SK-N-SH (cell line): ENCODE measurements around the gene TECPR2. TPM values are rescaled to one million over a fixed set of nuclear protein-coding genes. Genes with fewer than 3 reads are reported as not detected.

Experiments used
- CTCF ChIA-PET: fragments of 300-600, 350-600 bp; formaldehyde crosslinking; extraction: SDS; loops from one replicate; lab custom pipeline; 2021; lab: Yijun Ruan, JAX
- POLR2A ChIA-PET: fragments of 350-600 bp; sonication (Branson Sonifier 250); formaldehyde crosslinking; extraction: SDS; loops from one replicate; lab custom pipeline; 2020; ENCODE audit warnings: antibody characterized with exemption, inconsistent platforms; lab: Yijun Ruan, JAX
- DNase-seq: peaks from one replicate; pipeline ENCODE4 v3.0.0; 2012
- H2AFZ ChIP-seq: fragments of 200-600 bp; sonication (generic); 2 replicates; pipeline ENCODE4 v1.8.1; 2016; ENCODE audit warnings: antibody characterized with exemption, mild to moderate bottlenecking, low read depth
- H3F3A ChIP-seq: fragments of 200-600 bp; sonication (generic); replicated peaks from 2 replicates; pipeline ENCODE3; 2016; ENCODE audit warnings: antibody characterized with exemption, mild to moderate bottlenecking; ENCODE audit not compliant: insufficient read depth
- H3K27ac ChIP-seq, 2 experiments: fragments of 200-500 bp in 1 of 2; fragments of 200-600 bp in 1 of 2; sonication (Bioruptor generic) in 1 of 2; sonication (generic), shearing (Covaris generic) in 1 of 2; 2 replicates each; pipeline versions ENCODE4 v1.5.1 to v1.6.1; 2014 to 2016; ENCODE audit warnings: low read depth in 2 of 2, inconsistent platforms in 1 of 2, low read length in 1 of 2, mild to moderate bottlenecking in 1 of 2, mixed read lengths in 1 of 2
- H3K27me3 ChIP-seq: fragments of 200-600 bp; sonication (generic), shearing (Covaris generic); 2 replicates; pipeline ENCODE4 v1.6.1; 2016; ENCODE audit warnings: mixed run types; ENCODE audit not compliant: insufficient read depth
- H3K36me3 ChIP-seq, 2 experiments: fragments of 200-500 bp in 1 of 2; fragments of 200-600 bp in 1 of 2; sonication (Bioruptor generic) in 1 of 2; sonication (generic) in 1 of 2; replicated peaks in 1 of 2; 2 replicates each; pipeline versions ENCODE3 to v1.5.1; 2014 to 2016; ENCODE audit warnings: low read length in 1 of 2, mild to moderate bottlenecking in 1 of 2; ENCODE audit not compliant: insufficient read depth in 2 of 2, control insufficient read depth in 1 of 2
- H3K4me1 ChIP-seq, 2 experiments: fragments of 200-500 bp in 1 of 2; fragments of 200-600 bp in 1 of 2; sonication (Bioruptor generic) in 1 of 2; sonication (generic), shearing (Covaris generic) in 1 of 2; 2 replicates each; pipeline versions ENCODE4 v1.5.1 to v1.6.1; 2014 to 2016; ENCODE audit warnings: low read depth in 1 of 2, low read length in 1 of 2, mixed run types in 1 of 2; ENCODE audit not compliant: insufficient read depth in 2 of 2, control insufficient read depth in 1 of 2
- H3K4me2 ChIP-seq: fragments of 200-600 bp; sonication (generic), shearing (Covaris generic); 2 replicates; pipeline ENCODE4 v1.6.1; 2017; ENCODE audit warnings: mixed run types
- H3K4me3 ChIP-seq, 2 experiments: fragments of 200-500 bp in 1 of 2; fragments of 200-600 bp in 1 of 2; sonication (Bioruptor generic) in 1 of 2; sonication (generic), shearing (Covaris generic) in 1 of 2; 2 replicates each; pipeline versions ENCODE4 v1.5.1 to v1.8.1; 2014 to 2016; ENCODE audit warnings: low read depth in 2 of 2, inconsistent platforms in 1 of 2, low read length in 1 of 2, mild to moderate bottlenecking in 1 of 2, mixed read lengths in 1 of 2, moderate library complexity in 1 of 2
- H3K79me2 ChIP-seq: fragments of 200-600 bp; sonication (generic); 2 replicates; pipeline ENCODE4 v1.8.1; 2017; ENCODE audit warnings: mild to moderate bottlenecking; ENCODE audit not compliant: insufficient read depth
- H3K9ac ChIP-seq: fragments of 200-600 bp; sonication (generic); 2 replicates; pipeline ENCODE4 v1.6.1; 2017; ENCODE audit warnings: mixed run types
- H3K9me2 ChIP-seq: fragments of 200-600 bp; sonication (generic); 2 replicates; pipeline ENCODE4 v1.6.1; 2017; ENCODE audit warnings: mixed run types
- H3K9me3 ChIP-seq: fragments of 200-600 bp; sonication (generic); 2 replicates; pipeline ENCODE4 v1.6.1; 2017; ENCODE audit warnings: mixed run types, mild to moderate bottlenecking, moderate library complexity
- H4K20me1 ChIP-seq: fragments of 200-600 bp; sonication (generic); 2 replicates; pipeline ENCODE4 v1.6.1; 2017; ENCODE audit warnings: mild to moderate bottlenecking, mixed run types; ENCODE audit not compliant: insufficient read depth
- CHD2 ChIP-seq: fragments of 150-350 bp; IDR thresholded peaks from 2 replicates; pipeline ENCODE4 v1.6.1; 2018; ENCODE audit warnings: low read length; ENCODE audit not compliant: partially characterized antibody
- MEF2A ChIP-seq: IDR thresholded peaks from 2 replicates; pipeline ENCODE4 v1.4.0; 2012; ENCODE audit warnings: low read depth, borderline replicate concordance
- MXI1 ChIP-seq: IDR thresholded peaks from 2 replicates; pipeline ENCODE4 v1.6.1; 2012; ENCODE audit warnings: mild to moderate bottlenecking, low read depth, low read length, improper control_type of control experiment
- NFIC ChIP-seq: IDR thresholded peaks from 2 replicates; pipeline ENCODE4 v1.4.0; 2012; ENCODE audit warnings: borderline replicate concordance
- NRF1 ChIP-seq: IDR thresholded peaks from 2 replicates; pipeline ENCODE4 v1.6.1; 2012; ENCODE audit warnings: low read depth, mild to moderate bottlenecking, low read length
- POLR2AphosphoS5 ChIP-seq: IDR thresholded peaks from 2 replicates; pipeline ENCODE4 v1.6.1; 2012; ENCODE audit warnings: low read depth, low read length
- RFX5 ChIP-seq: IDR thresholded peaks from 2 replicates; pipeline ENCODE4 v1.6.1; 2012; ENCODE audit warnings: mild to moderate bottlenecking, improper control_type of control experiment, low read length
- SMC3 ChIP-seq: IDR thresholded peaks from 2 replicates; pipeline ENCODE4 v1.6.1; 2012; ENCODE audit warnings: low read depth, low read length, improper control_type of control experiment
- TEAD4 ChIP-seq: IDR thresholded peaks from 2 replicates; pipeline ENCODE4 v1.4.0; 2012; ENCODE audit warnings: mild to moderate bottlenecking, borderline replicate concordance; ENCODE audit not compliant: insufficient read depth
- WGBS: methylation state at CpG from one replicate; pipeline ENCODE4 v1.1.6; 2017; ENCODE audit warnings: low lambda C conversion rate; 5-methylcytosine and 5-hydroxymethylcytosine counted together
- polyA plus RNA-seq, 3 experiments: library from polyadenylated mRNA; depleted of rRNA; stranded (reverse); fragments of >200 nt; gene quantifications; 2 replicates each; pipeline ENCODE4 v1.2.3, GENCODE V29; 2012
- TF ChIP-seq, protein P1 (sequence below): IDR thresholded peaks from 2 replicates; pipeline ENCODE4 v1.6.1; 2012; ENCODE audit warnings: mild to moderate bottlenecking, low read depth, low read length, moderate library complexity

The TECPR2 gene
- polyA plus RNA-seq, 1 of the 3 experiments (the other 2 are of a cell fraction): 6.9 TPM

DNA sequence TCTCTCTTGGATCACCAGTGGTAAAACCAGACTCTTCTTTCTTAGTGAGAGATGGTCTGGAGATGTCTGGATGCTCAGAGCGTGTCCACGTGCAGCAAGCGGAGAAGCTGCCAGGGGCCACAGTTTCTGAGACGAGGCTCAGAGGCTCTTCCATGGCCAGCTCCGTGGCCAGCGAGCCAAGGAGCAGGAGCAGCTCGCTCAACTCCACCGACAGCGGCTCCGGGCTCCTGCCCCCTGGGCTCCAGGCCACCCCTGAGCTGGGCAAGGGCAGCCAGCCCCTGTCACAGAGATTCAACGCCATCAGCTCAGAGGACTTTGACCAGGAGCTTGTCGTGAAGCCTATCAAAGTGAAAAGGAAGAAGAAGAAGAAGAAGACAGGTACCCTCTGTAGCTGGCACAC is 69.0 kb downstream of the TECPR2 start:
- Histone ChIP-seq H3K4me2 (no peak overlapping the region), H3K27me3 (no peaks in the 10 kb centered on the region), H3K27ac (no peak overlapping the region), H3K9ac (no peak overlapping the region), H3F3A (no peaks in the 10 kb centered on the region), H3K4me1 (no peaks in the 10 kb centered on the region), H3K9me3 (no peaks in the 10 kb centered on the region), H3K36me3 (peaks cover 0 to 22% of the 10 kb centered on the region in 2 experiments), H3K9me2 (no peaks in the 10 kb centered on the region), H4K20me1 (no peaks in the 10 kb centered on the region), H3K79me2 (no peaks in the 10 kb centered on the region), H3K4me3 (no peak overlapping the region), H2AFZ (no peak overlapping the region)
- ChIA-PET CTCF (interaction anchor here (1.1 to 1.6 kb wide), 3 partner anchors 9 to 84 kb away, joined by 3 to 7 read pairs (median 6); no protein-coding TSS in a partner anchor), POLR2A (interaction anchor here (0.6 kb wide), 1 partner anchor 437 kb away, joined by 3 read pairs; no protein-coding TSS in a partner anchor)
- TF ChIP-seq, protein P1, sequence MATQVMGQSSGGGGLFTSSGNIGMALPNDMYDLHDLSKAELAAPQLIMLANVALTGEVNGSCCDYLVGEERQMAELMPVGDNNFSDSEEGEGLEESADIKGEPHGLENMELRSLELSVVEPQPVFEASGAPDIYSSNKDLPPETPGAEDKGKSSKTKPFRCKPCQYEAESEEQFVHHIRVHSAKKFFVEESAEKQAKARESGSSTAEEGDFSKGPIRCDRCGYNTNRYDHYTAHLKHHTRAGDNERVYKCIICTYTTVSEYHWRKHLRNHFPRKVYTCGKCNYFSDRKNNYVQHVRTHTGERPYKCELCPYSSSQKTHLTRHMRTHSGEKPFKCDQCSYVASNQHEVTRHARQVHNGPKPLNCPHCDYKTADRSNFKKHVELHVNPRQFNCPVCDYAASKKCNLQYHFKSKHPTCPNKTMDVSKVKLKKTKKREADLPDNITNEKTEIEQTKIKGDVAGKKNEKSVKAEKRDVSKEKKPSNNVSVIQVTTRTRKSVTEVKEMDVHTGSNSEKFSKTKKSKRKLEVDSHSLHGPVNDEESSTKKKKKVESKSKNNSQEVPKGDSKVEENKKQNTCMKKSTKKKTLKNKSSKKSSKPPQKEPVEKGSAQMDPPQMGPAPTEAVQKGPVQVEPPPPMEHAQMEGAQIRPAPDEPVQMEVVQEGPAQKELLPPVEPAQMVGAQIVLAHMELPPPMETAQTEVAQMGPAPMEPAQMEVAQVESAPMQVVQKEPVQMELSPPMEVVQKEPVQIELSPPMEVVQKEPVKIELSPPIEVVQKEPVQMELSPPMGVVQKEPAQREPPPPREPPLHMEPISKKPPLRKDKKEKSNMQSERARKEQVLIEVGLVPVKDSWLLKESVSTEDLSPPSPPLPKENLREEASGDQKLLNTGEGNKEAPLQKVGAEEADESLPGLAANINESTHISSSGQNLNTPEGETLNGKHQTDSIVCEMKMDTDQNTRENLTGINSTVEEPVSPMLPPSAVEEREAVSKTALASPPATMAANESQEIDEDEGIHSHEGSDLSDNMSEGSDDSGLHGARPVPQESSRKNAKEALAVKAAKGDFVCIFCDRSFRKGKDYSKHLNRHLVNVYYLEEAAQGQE: no peak
- TF ChIP-seq TEAD4 (no peak), NRF1 (no peak)
- WGBS: 92% methylated on average over 9 of the region's 12 CpGs
- DNase-seq: no peak

DNA sequence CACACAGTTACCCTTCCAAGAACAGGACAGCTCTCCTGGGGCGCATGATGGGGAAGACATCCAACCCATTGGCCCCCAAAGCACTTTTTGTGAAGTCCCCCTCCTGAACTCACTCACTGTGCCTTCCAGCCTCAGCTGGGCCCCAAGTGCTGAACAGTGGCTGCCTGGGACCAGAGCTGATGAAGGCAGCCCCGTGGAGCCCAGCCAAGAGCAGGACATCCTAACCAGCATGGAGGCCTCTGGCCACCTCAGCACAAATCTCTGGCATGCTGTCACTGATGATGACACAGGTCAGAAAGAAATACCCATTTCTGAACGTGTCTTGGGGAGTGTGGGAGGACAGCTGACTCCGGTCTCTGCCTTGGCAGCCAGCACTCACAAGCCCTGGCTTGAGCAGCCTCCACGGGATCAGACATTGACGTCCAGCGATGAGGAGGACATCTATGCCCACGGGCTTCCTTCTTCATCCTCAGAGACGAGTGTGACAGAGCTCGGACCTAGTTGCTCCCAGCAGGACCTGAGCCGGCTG is 72.0 kb downstream of the TECPR2 start:
- Histone ChIP-seq H3K4me1 (peaks cover 0 to 2% of the 10 kb centered on the region in 2 experiments; a peak in 1 of 4 replicates), H3K27me3 (no peaks in the 10 kb centered on the region), H3K4me3 (no peak overlapping the region)
- no peak for TF ChIP-seq NRF1
- no peak for TF ChIP-seq POLR2AphosphoS5
- no peak for TF ChIP-seq MEF2A
- no peak for TF ChIP-seq CHD2
- no peak for TF ChIP-seq RFX5
- TF ChIP-seq MXI1: no peak
- TF ChIP-seq NFIC: no peak
- TF ChIP-seq, protein P1: no peak
- no peak for TF ChIP-seq SMC3
- TF ChIP-seq, all 33 proteins: peak for 0
- Histone ChIP-seq H3K79me2 (no peaks in the 10 kb centered on the region), H2AFZ (no peak overlapping the region), H3K4me2 (no peak overlapping the region), H3K9ac (no peak overlapping the region), H3K9me2 (no peaks in the 10 kb centered on the region), H3K36me3 (peaks cover 7 to 22% of the 10 kb centered on the region in 2 experiments), H3F3A (no peaks in the 10 kb centered on the region), H4K20me1 (no peaks in the 10 kb centered on the region), H3K9me3 (no peaks in the 10 kb centered on the region), H3K27ac (no peak overlapping the region)
- no peak for DNase-seq
- ChIA-PET POLR2A (no interaction called here), CTCF (no interaction called here)
- 80% methylated on average over 10 of the region's 11 CpGs for WGBS
